GM23248 (cell line): ENCODE results near the gene TOMM70. TPM values are rescaled to one million over a fixed set of nuclear protein-coding genes. Genes with fewer than 3 reads are reported as not detected.

ENCODE experiments used
- DNase-seq: peaks from one replicate; pipeline ENCODE4 v3.0.0-alpha.2; 2015
- H2AFZ ChIP-seq: fragments of 200-600 bp; sonication (generic); 2 replicates; pipeline ENCODE4 v1.6.1; 2016; ENCODE audit warnings: antibody characterized with exemption
- H3F3A ChIP-seq: fragments of 200-600 bp; sonication (generic); 2 replicates; pipeline ENCODE4 v1.6.1; 2016; ENCODE audit warnings: mild to moderate bottlenecking, antibody characterized with exemption, mixed run types; ENCODE audit not compliant: insufficient read depth
- H3K27ac ChIP-seq: fragments of 200-600 bp; sonication (generic); 2 replicates; pipeline ENCODE4 v1.5.1; 2016; ENCODE audit warnings: mild to moderate bottlenecking
- H3K27me3 ChIP-seq: fragments of 200-600 bp; sonication (generic); replicated peaks from 2 replicates; pipeline ENCODE4 v1.6.1; 2016; ENCODE audit warnings: mild to moderate bottlenecking; ENCODE audit not compliant: insufficient read depth
- H3K36me3 ChIP-seq: fragments of 200-600 bp; sonication (generic); 2 replicates; pipeline ENCODE4 v1.6.1; 2016; ENCODE audit warnings: low read depth, mild to moderate bottlenecking
- H3K4me1 ChIP-seq: fragments of 200-600 bp; sonication (generic); 2 replicates; pipeline ENCODE4 v1.6.1; 2016; ENCODE audit warnings: mild to moderate bottlenecking; ENCODE audit not compliant: insufficient read depth
- H3K4me2 ChIP-seq: fragments of 200-600 bp; sonication (generic); one replicate; pipeline ENCODE4 v1.6.1; 2016; ENCODE audit warnings: mild to moderate bottlenecking; ENCODE audit not compliant: unreplicated experiment
- H3K4me3 ChIP-seq: fragments of 200-600 bp; sonication (generic); 2 replicates; pipeline ENCODE4 v1.5.1; 2016; ENCODE audit warnings: mild to moderate bottlenecking
- H3K79me2 ChIP-seq: fragments of 200-600 bp; sonication (generic); 2 replicates; pipeline ENCODE4 v1.6.1; 2016; ENCODE audit warnings: mild to moderate bottlenecking; ENCODE audit not compliant: insufficient read depth
- H3K9ac ChIP-seq: fragments of 200-600 bp; sonication (generic); 2 replicates; pipeline ENCODE4 v1.6.1; 2016; ENCODE audit warnings: mild to moderate bottlenecking
- H3K9me2 ChIP-seq: fragments of 200-600 bp; sonication (generic); 2 replicates; pipeline ENCODE4 v1.6.1; 2016; ENCODE audit warnings: mixed run types, mild to moderate bottlenecking, moderate library complexity; ENCODE audit not compliant: insufficient read depth
- H3K9me3 ChIP-seq: fragments of 200-600 bp; sonication (generic); one replicate; pipeline ENCODE4 v1.6.1; 2017; ENCODE audit warnings: low read depth
- H4K20me1 ChIP-seq: fragments of 200-600 bp; sonication (generic); 2 replicates; pipeline ENCODE4 v1.6.0; 2016; ENCODE audit not compliant: insufficient read depth
- EZH2 ChIP-seq: fragments of 200-600 bp; sonication (generic); IDR thresholded peaks from 2 replicates; pipeline ENCODE4 v1.6.1; 2018; ENCODE audit warnings: antibody characterized with exemption, mild to moderate bottlenecking; ENCODE audit not compliant: insufficient read depth, poor library complexity, severe bottlenecking
- EZH2phosphoT487 ChIP-seq: fragments of 200-600 bp; sonication (generic); IDR thresholded peaks from 2 replicates; pipeline ENCODE4 v1.6.1; 2018; ENCODE audit warnings: antibody characterized with exemption, moderate library complexity, mild to moderate bottlenecking, low read depth; ENCODE audit not compliant: insufficient read depth
- WGBS, 2 experiments: methylation state at CpG; one replicate each; pipeline ENCODE4 v1.1.6; 2015 to 2017; ENCODE audit warnings: low lambda C conversion rate in 2 of 2, low coverage in 1 of 2; ENCODE audit errors: missing lambda C conversion rate in 2 of 2; 5-methylcytosine and 5-hydroxymethylcytosine counted together
- in situ Hi-C: fragments of 300-500 bp; cut with MboI; formaldehyde crosslinking; loops from 2 replicates; pipeline ENCODE4 v1.15.0; 2020
- polyA plus RNA-seq: library from polyadenylated mRNA; unstranded; fragments of >200 nt; fragmentation: Nextera tagmentation; extraction: Ambion mirVana; gene quantifications from 2 replicates; pipeline ENCODE4 v1.2.1, GENCODE V29; 2016
- total RNA-seq: library from RNA; depleted of rRNA; stranded (reverse); fragments of >200 nt; shearing (Covaris generic); gene quantifications from 2 replicates; pipeline ENCODE4 v1.2.3, GENCODE V29; 2014

TOMM70 gene
- total and polyA plus RNA-seq, 2 experiments from 2014 or later = 21.5 to 50.7 TPM

DNA sequence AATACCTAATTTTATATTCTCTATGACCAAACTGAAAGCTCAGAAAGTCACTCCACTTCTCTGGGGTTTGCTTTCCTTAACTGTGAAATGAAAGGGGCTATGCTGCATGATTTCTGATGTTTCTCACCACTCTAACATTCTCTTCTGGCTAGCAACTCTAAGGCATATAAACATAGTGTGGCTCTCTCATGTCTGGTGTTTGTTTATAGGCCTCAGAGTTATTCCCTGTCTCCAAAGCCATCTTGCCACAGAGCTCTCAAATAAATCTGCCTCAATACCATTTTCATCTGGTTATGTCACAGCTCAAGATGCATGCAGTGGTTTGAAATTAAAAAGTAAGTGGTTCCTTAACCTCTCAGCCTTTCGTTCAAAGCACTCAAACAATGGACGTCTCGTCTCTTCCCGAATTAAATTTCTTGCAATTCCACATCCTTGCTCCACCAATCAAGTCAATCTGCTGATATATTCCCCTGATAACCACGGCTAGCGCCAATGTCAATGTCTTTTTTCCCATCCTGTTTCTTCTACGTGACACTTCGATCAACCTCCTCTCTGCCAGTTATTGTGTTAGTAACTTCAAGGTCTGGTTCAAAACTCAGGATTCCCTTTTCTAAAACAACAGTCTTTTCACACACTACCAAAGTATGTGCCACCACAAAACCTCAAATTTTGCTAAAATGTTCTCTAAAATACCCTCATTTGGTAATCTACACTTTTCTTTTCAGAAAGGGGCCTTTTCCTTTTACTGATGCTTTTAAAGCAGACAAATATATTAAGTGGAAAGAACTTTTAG, 16.0 kb downstream of the TOMM70 start:
- Histone ChIP-seq H3K4me2 (peak overlapping the region; percentile 31), H3K79me2 (peaks cover 97% of the 10 kb centered on the region), H3F3A (no peaks in the 10 kb centered on the region), H3K36me3 (peaks cover 69% of the 10 kb centered on the region), H4K20me1 (peaks cover 4% of the 10 kb centered on the region; the same call in 1 of the 2 replicates), H3K9me3 (no peaks in the 10 kb centered on the region), H3K4me3 (no peak overlapping the region), H3K9ac (no peak overlapping the region), H2AFZ (no peak overlapping the region), H3K27me3 (no peaks in the 10 kb centered on the region), H3K27ac (no peak overlapping the region), H3K4me1 (peaks cover 21% of the 10 kb centered on the region), H3K9me2 (no peaks in the 10 kb centered on the region)
- no peak for DNase-seq
- WGBS, 2 experiments = 94 to 96% methylated on average over 8 of the region's 8 CpGs
- TF ChIP-seq EZH2 (no peak), EZH2phosphoT487 (no peak)
- in situ Hi-C loops = no loop called here

DNA sequence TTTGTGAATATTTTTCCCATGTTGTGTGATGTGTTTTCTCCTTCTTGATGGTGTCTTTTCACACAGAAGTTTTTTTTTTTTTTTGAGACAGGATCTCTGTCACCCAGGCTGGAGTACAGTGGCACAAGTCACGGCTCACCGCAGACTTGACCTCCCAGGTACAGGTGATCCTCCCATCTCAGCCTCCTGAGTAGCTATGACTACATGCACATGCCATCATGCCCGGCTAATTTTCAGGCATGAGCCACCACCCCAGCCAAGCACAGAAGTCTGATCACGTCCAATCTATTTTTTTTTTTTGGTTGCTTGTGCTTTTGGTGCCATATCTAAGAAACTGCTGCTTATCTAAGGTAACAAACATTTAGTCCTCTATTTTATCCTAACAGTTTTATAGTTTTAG, 24.6 kb downstream of the TOMM70 start:
- no peak overlapping the region for H3K9ac ChIP-seq
- no peaks in the 10 kb centered on the region for H3K9me2 ChIP-seq
- H3K79me2 ChIP-seq = peaks cover 42% of the 10 kb centered on the region
- H3F3A ChIP-seq = 0 out of 2 replicates have a peak, but pooled peaks cover 7% of the 10 kb centered on the region
- H3K4me3 ChIP-seq = no peak overlapping the region
- no peaks in the 10 kb centered on the region for H3K27me3 ChIP-seq
- in situ Hi-C loops = no loop called here
- no peaks in the 10 kb centered on the region for H4K20me1 ChIP-seq
- no peak overlapping the region for H2AFZ ChIP-seq
- no peaks in the 10 kb centered on the region for H3K4me1 ChIP-seq
- DNase-seq = no peak
- H3K9me3 ChIP-seq = no peaks in the 10 kb centered on the region
- 94 to 99% methylated on average over 4 of the region's 4 CpGs for WGBS, 2 experiments
- H3K27ac ChIP-seq = no peak overlapping the region
- H3K36me3 ChIP-seq = peaks cover 64% of the 10 kb centered on the region
- TF ChIP-seq EZH2phosphoT487 (no peak), EZH2 (no peak)
- H3K4me2 ChIP-seq = no peak overlapping the region

- H3K27ac ChIP-seq = no peak overlapping the region
- H4K20me1 ChIP-seq = no peaks in the 10 kb centered on the region
- H3K36me3 ChIP-seq = peaks cover 62% of the 10 kb centered on the region
- no peak overlapping the region for H3K9ac ChIP-seq
- peaks cover 29% of the 10 kb centered on the region for H3K79me2 ChIP-seq
- no peaks in the 10 kb centered on the region for H3K27me3 ChIP-seq
- no peak overlapping the region for H3K4me3 ChIP-seq
- no peak overlapping the region for H3K4me2 ChIP-seq
- in situ Hi-C loops = no loop called here
- H2AFZ ChIP-seq = no peak overlapping the region
- TF ChIP-seq EZH2 (no peak), EZH2phosphoT487 (no peak)
- H3F3A ChIP-seq = 0 out of 2 replicates have a peak, but pooled peaks cover 7% of the 10 kb centered on the region
- DNase-seq = no peak
- H3K9me3 ChIP-seq = no peaks in the 10 kb centered on the region
- peaks cover 4% of the 10 kb centered on the region; the same call in 1 of the 2 replicates for H3K4me1 ChIP-seq
- no peaks in the 10 kb centered on the region for H3K9me2 ChIP-seq
Observed at GRCh38 chr3:100374521-100374920, 26.4 kb downstream of the TOMM70 start.

GRCh38 chr3:100370756-100371155, 30.1 kb downstream of the TOMM70 start:
- in situ Hi-C loops = no loop called here
- DNase-seq = peak; percentile 46
- peaks cover 63% of the 10 kb centered on the region for H3K36me3 ChIP-seq
- no peak overlapping the region for H3K4me3 ChIP-seq
- H4K20me1 ChIP-seq = no peaks in the 10 kb centered on the region
- no peaks in the 10 kb centered on the region for H3K27me3 ChIP-seq
- no peak overlapping the region for H3K27ac ChIP-seq
- H3K79me2 ChIP-seq = peaks cover 6% of the 10 kb centered on the region; the same call in 1 of the 2 replicates
- no peak overlapping the region for H3K9ac ChIP-seq
- 69 to 90% methylated on average over 1 of the region's 1 CpG for WGBS, 2 experiments
- H3K4me2 ChIP-seq = no peak overlapping the region
- no peaks in the 10 kb centered on the region for H3K9me2 ChIP-seq
- peaks cover 4% of the 10 kb centered on the region; the same call in 1 of the 2 replicates for H3K4me1 ChIP-seq
- H3F3A ChIP-seq = 0 out of 2 replicates have a peak, but pooled peaks cover 7% of the 10 kb centered on the region
- H2AFZ ChIP-seq = no peak overlapping the region
- no peaks in the 10 kb centered on the region for H3K9me3 ChIP-seq
- TF ChIP-seq EZH2 (no peak), EZH2phosphoT487 (no peak)
